Hepatocyte (in vitro differentiated cells): ENCODE data around the gene PDLIM7. TPM values are rescaled to one million over a fixed set of nuclear protein-coding genes. Genes with fewer than 3 reads are reported as not detected.
"Not testable (repeated sequence)": the region's sequence is repeated elsewhere in the genome, so short reads cannot be mapped to it uniquely, and the experiment has no call there.

Experiments
- DNase-seq: peaks from one replicate; pipeline ENCODE4 v3.0.0-alpha.2; 2016; ENCODE audit warnings: low spot score
- H2AFZ ChIP-seq: fragments of 200-600 bp; sonication (generic); 2 replicates; pipeline ENCODE4 v1.6.0; 2016; ENCODE audit warnings: antibody characterized with exemption, mild to moderate bottlenecking
- H3K27ac ChIP-seq: fragments of 200-600 bp; sonication (generic); 2 replicates; pipeline ENCODE4 v1.5.1; 2016; ENCODE audit warnings: mild to moderate bottlenecking
- H3K27me3 ChIP-seq: fragments of 200-600 bp; sonication (generic); 2 replicates; pipeline ENCODE4 v1.6.1; 2016
- H3K36me3 ChIP-seq: fragments of 200-600 bp; sonication (generic); replicated peaks from 2 replicates; pipeline ENCODE4 v1.5.1; 2016; ENCODE audit warnings: low read depth; ENCODE audit not compliant: insufficient read depth
- H3K4me1 ChIP-seq: fragments of 200-600 bp; sonication (generic); 2 replicates; pipeline ENCODE4 v1.5.1; 2016; ENCODE audit warnings: mild to moderate bottlenecking, moderate library complexity; ENCODE audit not compliant: insufficient read depth
- H3K4me2 ChIP-seq: fragments of 200-600 bp; sonication (generic); 2 replicates; pipeline ENCODE4 v1.6.0; 2016
- H3K4me3 ChIP-seq: fragments of 200-600 bp; sonication (generic); 2 replicates; pipeline ENCODE4 v1.5.1; 2016; ENCODE audit warnings: mild to moderate bottlenecking
- H3K79me2 ChIP-seq: fragments of 200-600 bp; sonication (generic); 2 replicates; pipeline ENCODE4 v1.6.0; 2017; ENCODE audit warnings: mild to moderate bottlenecking
- H3K9me2 ChIP-seq: fragments of 200-600 bp; sonication (generic); replicated peaks from 2 replicates; pipeline ENCODE4 v1.6.0; 2017; ENCODE audit warnings: mild to moderate bottlenecking; ENCODE audit not compliant: insufficient read depth
- H3K9me3 ChIP-seq: fragments of 200-600 bp; sonication (generic); 2 replicates; pipeline ENCODE4 v1.5.1; 2016; ENCODE audit warnings: low read depth, mild to moderate bottlenecking
- H4K20me1 ChIP-seq: fragments of 200-600 bp; sonication (generic); 2 replicates; pipeline ENCODE4 v1.6.0; 2016; ENCODE audit warnings: mild to moderate bottlenecking; ENCODE audit not compliant: insufficient read depth, poor library complexity, severe bottlenecking
- CTCF ChIP-seq: fragments of 200-600 bp; sonication (generic); IDR thresholded peaks from 2 replicates; pipeline ENCODE4 v1.5.1; 2016; ENCODE audit warnings: antibody characterized with exemption, mild to moderate bottlenecking; ENCODE audit not compliant: poor library complexity
- EZH2 ChIP-seq: fragments of 200-600 bp; sonication (generic); IDR thresholded peaks from 2 replicates; pipeline ENCODE4 v1.6.1; 2016; ENCODE audit warnings: antibody characterized with exemption, mild to moderate bottlenecking, borderline replicate concordance
- EZH2phosphoT487 ChIP-seq: fragments of 200-600 bp; sonication (generic); IDR thresholded peaks from one replicate; pipeline ENCODE4 v1.6.1; 2018; ENCODE audit warnings: antibody characterized with exemption, mild to moderate bottlenecking, low read depth, moderate library complexity; ENCODE audit not compliant: unreplicated experiment, severe bottlenecking
- WGBS: methylation state at CpG from one replicate; pipeline ENCODE4 v1.1.6; 2016; ENCODE audit warnings: low lambda C conversion rate; ENCODE audit errors: missing lambda C conversion rate; 5-methylcytosine and 5-hydroxymethylcytosine counted together
- polyA plus RNA-seq: library from polyadenylated mRNA; unstranded; fragments of >200 nt; fragmentation: Nextera tagmentation; extraction: Ambion mirVana; gene quantifications from 2 replicates; pipeline ENCODE4 v1.2.1, GENCODE V29; 2016
- total RNA-seq: library from RNA; depleted of rRNA; stranded (reverse); fragments of >200 nt; gene quantifications from 2 replicates; pipeline ENCODE4 v1.2.3, GENCODE V29; 2014

The PDLIM7 gene
- total and polyA plus RNA-seq, 2 experiments from 2014 or later: 57.1 to 143 TPM

- Histone ChIP-seq H3K36me3 (no peaks in the 10 kb centered on the region), H4K20me1 (no peaks in the 10 kb centered on the region), H3K79me2 (peaks cover 3% of the 10 kb centered on the region), H3K9me3 (no peaks in the 10 kb centered on the region), H3K27ac (no peak overlapping the region), H3K4me1 (no peaks in the 10 kb centered on the region), H3K27me3 (no peaks in the 10 kb centered on the region), H3K4me3 (no peak overlapping the region), H3K9me2 (no peaks in the 10 kb centered on the region), H3K4me2 (no peak overlapping the region), H2AFZ (no peak overlapping the region)
- WGBS: 95% methylated on average over 15 of the region's 15 CpGs
- TF ChIP-seq EZH2 (no peak), CTCF (no peak), EZH2phosphoT487 (no peak)
- DNase-seq: no peak
These were observed 9.4 kb downstream of the PDLIM7 start for GRCh38 chr5:177487975-177488374.

- 97% methylated on average over 8 of the region's 8 CpGs for WGBS
- no peaks in the 10 kb centered on the region for H4K20me1 ChIP-seq
- H3K9me3 ChIP-seq: no peaks in the 10 kb centered on the region
- no peaks in the 10 kb centered on the region for H3K4me1 ChIP-seq
- no peak overlapping the region for H3K4me3 ChIP-seq
- no peak overlapping the region for H3K4me2 ChIP-seq
- H3K27ac ChIP-seq: no peak overlapping the region
- no peaks in the 10 kb centered on the region for H3K27me3 ChIP-seq
- TF ChIP-seq EZH2phosphoT487 (no peak), CTCF (no peak), EZH2 (no peak)
- H3K36me3 ChIP-seq: no peaks in the 10 kb centered on the region
- no peak for DNase-seq
- H2AFZ ChIP-seq: no peak overlapping the region
- H3K79me2 ChIP-seq: no peaks in the 10 kb centered on the region
- H3K9me2 ChIP-seq: no peaks in the 10 kb centered on the region
These were observed 10.3 kb downstream of the PDLIM7 start for GRCh38 chr5:177487144-177487543.

- Histone ChIP-seq H3K9me2 (no peaks in the 10 kb centered on the region), H4K20me1 (no peaks in the 10 kb centered on the region), H3K79me2 (no peaks in the 10 kb centered on the region), H3K36me3 (no peaks in the 10 kb centered on the region), H3K4me2 (no peak overlapping the region), H3K9me3 (no peaks in the 10 kb centered on the region), H3K27ac (no peak overlapping the region), H2AFZ (no peak overlapping the region), H3K4me1 (no peaks in the 10 kb centered on the region), H3K4me3 (no peak overlapping the region), H3K27me3 (no peaks in the 10 kb centered on the region)
- no peak for DNase-seq
- TF ChIP-seq CTCF (no peak), EZH2 (no peak), EZH2phosphoT487 (no peak)
- 100% methylated on average over 3 of the region's 3 CpGs for WGBS
These were observed 11.1 kb downstream of the PDLIM7 start for GRCh38 chr5:177486256-177486655.

- H3K4me3 ChIP-seq, H3K4me1 ChIP-seq, H3K9me2 ChIP-seq, H3K4me2 ChIP-seq, H3K79me2 ChIP-seq, H2AFZ ChIP-seq, H3K36me3 ChIP-seq, H3K9me3 ChIP-seq, H3K27me3 ChIP-seq, H3K27ac ChIP-seq, DNase-seq, H4K20me1 ChIP-seq: not testable (repeated sequence)
- WGBS: 100% methylated on average over 3 of the region's 3 CpGs
These were observed 11.7 kb downstream of the PDLIM7 start for GRCh38 chr5:177485753-177486152.
